ENCODE results near the gene MYO1F. TPM values are rescaled to one million over a fixed set of nuclear protein-coding genes. Genes with fewer than 3 reads are reported as not detected.

Gene MYO1F
- total RNA-seq, 1 donor from 2014 or later = 0.55 TPM

- TF ChIP-seq CTCF (IDR thresholded peaks at IDR 0.05; ENCODE audit: unreplicated experiment) = no peak
- Mint-ChIP-seq H3K4me3 (ENCODE audit: low read depth) (no peak overlapping the region), H3K36me3 (ENCODE audit: insufficient read depth) (peaks cover 5% of the 10 kb centered on the region), H3K4me1 (ENCODE audit: low read depth) (no peaks in the 10 kb centered on the region), H3K27ac (no peak overlapping the region), H3K27me3 (no peaks in the 10 kb centered on the region), H3K9me3 (ENCODE audit: low read depth) (no peaks in the 10 kb centered on the region)
- DNase-seq (ENCODE audit: low spot score, unreplicated experiment) = no peak
Measured at GRCh38 chr19:8545743-8546142, 31.5 kb downstream of the MYO1F start.

- peaks cover 5% of the 10 kb centered on the region for H3K36me3 Mint-ChIP-seq (ENCODE audit: insufficient read depth)
- no peak overlapping the region for H3K27ac Mint-ChIP-seq
- no peak for DNase-seq (ENCODE audit: low spot score, unreplicated experiment)
- no peaks in the 10 kb centered on the region for H3K4me1 Mint-ChIP-seq (ENCODE audit: low read depth)
- H3K9me3 Mint-ChIP-seq (ENCODE audit: low read depth) = no peaks in the 10 kb centered on the region
- H3K4me3 Mint-ChIP-seq (ENCODE audit: low read depth) = no peak overlapping the region
- no peak for TF ChIP-seq CTCF (IDR thresholded peaks at IDR 0.05; ENCODE audit: unreplicated experiment)
- H3K27me3 Mint-ChIP-seq = no peaks in the 10 kb centered on the region
Measured at GRCh38 chr19:8544168-8544567, 33.1 kb downstream of the MYO1F start.

DNA sequence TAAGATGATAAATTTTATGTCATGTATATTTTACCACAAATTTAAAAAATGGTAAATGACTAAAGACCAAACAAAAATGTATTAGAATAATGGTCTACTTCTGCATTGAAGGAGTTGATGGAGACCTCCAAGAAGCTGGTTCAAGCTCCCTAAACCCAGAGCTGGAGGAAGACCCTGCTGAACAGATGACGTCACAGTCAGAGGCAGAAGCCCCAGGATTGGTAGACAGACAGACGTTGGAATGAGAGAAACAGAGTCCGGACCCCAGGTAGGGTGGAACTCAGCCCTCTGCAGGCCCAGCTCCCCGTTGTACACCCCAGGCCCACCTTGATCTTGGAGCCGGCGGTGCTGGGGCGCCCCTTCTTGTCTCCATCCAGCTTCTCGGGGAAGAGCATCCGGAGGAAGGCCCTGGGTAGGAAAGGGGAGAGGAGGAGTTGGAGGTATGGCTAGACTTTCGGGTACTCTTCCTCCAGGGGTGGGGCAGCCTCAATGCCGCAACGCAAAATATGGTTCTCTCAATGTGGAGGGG is 37.6 kb downstream of the MYO1F start:
- Mint-ChIP-seq H3K4me3 (ENCODE audit: low read depth) (no peak overlapping the region), H3K9me3 (ENCODE audit: low read depth) (no peaks in the 10 kb centered on the region), H3K4me1 (ENCODE audit: low read depth) (no peaks in the 10 kb centered on the region), H3K36me3 (ENCODE audit: insufficient read depth) (peaks cover 2% of the 10 kb centered on the region), H3K27me3 (no peaks in the 10 kb centered on the region), H3K27ac (no peak overlapping the region)
- DNase-seq (ENCODE audit: low spot score, unreplicated experiment) = no peak
- no peak for TF ChIP-seq CTCF (IDR thresholded peaks at IDR 0.05; ENCODE audit: unreplicated experiment)

GRCh38 chr19:8537099-8537498 is 40.1 kb downstream of the MYO1F start:
- Mint-ChIP-seq H3K4me3 (ENCODE audit: low read depth) (no peak overlapping the region), H3K4me1 (ENCODE audit: low read depth) (no peaks in the 10 kb centered on the region), H3K27ac (no peak overlapping the region), H3K27me3 (no peaks in the 10 kb centered on the region), H3K36me3 (ENCODE audit: insufficient read depth) (peaks cover 2% of the 10 kb centered on the region), H3K9me3 (ENCODE audit: low read depth) (no peaks in the 10 kb centered on the region)
- TF ChIP-seq CTCF (IDR thresholded peaks at IDR 0.05; ENCODE audit: unreplicated experiment) = no peak
- DNase-seq (ENCODE audit: low spot score, unreplicated experiment) = no peak

GRCh38 chr19:8536282-8536681 is 41.0 kb downstream of the MYO1F start:
- peaks cover 2% of the 10 kb centered on the region for H3K36me3 Mint-ChIP-seq (ENCODE audit: insufficient read depth)

More at GRCh38 chr19:8536282-8536681, 41.0 kb downstream of the MYO1F start:
- H3K9me3 Mint-ChIP-seq (ENCODE audit: low read depth) = no peaks in the 10 kb centered on the region
- no peak overlapping the region for H3K4me3 Mint-ChIP-seq (ENCODE audit: low read depth)
- no peaks in the 10 kb centered on the region for H3K27me3 Mint-ChIP-seq
- no peak for DNase-seq (ENCODE audit: low spot score, unreplicated experiment)
- no peak overlapping the region for H3K27ac Mint-ChIP-seq
- TF ChIP-seq CTCF (IDR thresholded peaks at IDR 0.05; ENCODE audit: unreplicated experiment) = no peak
- H3K4me1 Mint-ChIP-seq (ENCODE audit: low read depth) = no peaks in the 10 kb centered on the region
